ENCODE measurements around the gene PER2. TPM values are rescaled to one million over a fixed set of nuclear protein-coding genes. Genes with fewer than 3 reads are reported as not detected.

PER2 gene
- total and polyA plus RNA-seq, 2 of the 13 experiments (the other 11 are each of a cell fraction or from before 2014, with no cell fraction given), result 5.1 to 9.4 TPM

DNA sequence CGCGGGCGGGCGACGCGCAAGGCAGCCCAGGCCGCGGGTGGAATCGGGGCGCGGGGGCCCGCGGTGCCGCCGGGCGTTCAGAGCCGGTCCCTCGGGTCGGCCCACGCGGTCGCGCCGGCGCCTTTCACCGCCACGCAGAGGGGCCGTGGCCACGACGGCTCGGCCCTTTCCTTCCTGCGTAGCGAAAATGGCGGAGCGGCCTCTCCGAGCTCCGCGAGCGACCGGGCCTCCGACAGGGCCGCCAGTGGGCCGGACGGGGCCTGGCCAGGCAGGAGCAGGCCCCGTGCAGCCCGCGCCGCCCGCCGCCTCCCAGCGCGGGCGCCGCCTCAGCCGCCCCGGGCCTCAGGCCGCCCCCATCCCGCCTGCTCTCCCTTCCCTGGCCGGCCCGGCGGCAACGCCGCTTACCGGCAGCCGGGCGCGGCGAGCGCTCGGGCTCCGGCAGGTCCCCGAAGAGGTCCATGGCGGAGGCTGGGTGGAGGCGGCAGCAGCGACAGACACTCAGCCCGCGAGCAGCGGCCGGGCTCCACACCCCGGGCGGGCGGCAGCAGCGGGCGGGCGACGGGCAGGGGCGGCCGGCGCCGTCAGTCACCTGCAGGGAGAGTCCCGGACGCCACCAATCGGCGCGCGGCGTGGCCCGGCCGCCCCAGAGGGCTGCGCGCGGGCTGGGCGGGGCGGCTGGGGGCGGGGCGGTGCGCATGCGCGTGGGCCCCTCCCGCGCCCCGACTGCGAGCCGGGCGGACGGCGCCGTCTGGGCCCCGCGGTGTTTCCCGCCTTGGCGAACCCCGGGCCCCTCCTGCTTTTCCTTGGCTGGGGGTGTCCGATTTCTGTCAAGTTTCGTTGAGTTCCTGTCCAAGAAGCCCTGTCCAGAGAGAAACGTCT lies 85.1 kb downstream of the PER2 start, which contains the start of gene ILKAP (continued):
- TF ChIP-seq ZBTB14 (CRISPR knock-in tag; IDR thresholded peaks at IDR 0.05) (no peak), HMG20A (CRISPR knock-in tag; IDR thresholded peaks at IDR 0.05; ENCODE audit: borderline replicate concordance) (no peak), ZNF672 (CRISPR knock-in tag; IDR thresholded peaks at IDR 0.05) (no peak), JARID2 (CRISPR knock-in tag; IDR thresholded peaks at IDR 0.05; ENCODE audit: insufficient replicate concordance) (no peak), HNRNPK (IDR thresholded peaks at IDR 0.05; ENCODE audit: low read depth, low read length, poor library complexity, severe bottlenecking) (no peak), ZNF562 (CRISPR knock-in tag; IDR thresholded peaks at IDR 0.05; ENCODE audit: borderline replicate concordance) (no peak), ZNF770 (CRISPR knock-in tag; IDR thresholded peaks at IDR 0.05) (no peak), DR1 (CRISPR knock-in tag; IDR thresholded peaks at IDR 0.05) (no peak; the same call in 1 of the 2 replicates), FOSL2 (CRISPR knock-in tag; IDR thresholded peaks at IDR 0.05) (no peak), ESRRA (CRISPR knock-in tag; IDR thresholded peaks at IDR 0.05; ENCODE audit: low read depth) (no peak), ZNF891 (CRISPR knock-in tag; IDR thresholded peaks at IDR 0.05) (peak; percentile 92), YEATS4 (CRISPR knock-in tag; IDR thresholded peaks at IDR 0.05; ENCODE audit: borderline replicate concordance) (peak; percentile 67; the same call in 1 of the 2 replicates), ZNF251 (CRISPR knock-in tag; IDR thresholded peaks at IDR 0.05) (no peak), ZMYM2 (CRISPR knock-in tag; IDR thresholded peaks at IDR 0.05) (no peak), MYC (CRISPR knock-in tag; IDR thresholded peaks at IDR 0.05; ENCODE audit: borderline replicate concordance) (peak; percentile 23; the same call in 1 of the 2 replicates), MXD3 (CRISPR knock-in tag; IDR thresholded peaks at IDR 0.05) (0 out of 2 replicates have a peak, but pooled peaks have one; percentile 15), SETDB1 (CRISPR knock-in tag; IDR thresholded peaks at IDR 0.05; ENCODE audit: borderline replicate concordance) (no peak), PAF1 (CRISPR knock-in tag; IDR thresholded peaks at IDR 0.05) (no peak), RFX1 (IDR thresholded peaks at IDR 0.05) (no peak), FOXP1 (IDR thresholded peaks at IDR 0.05) (no peak), FOXP1 (CRISPR knock-in tag; IDR thresholded peaks at IDR 0.05) (no peak), ZNF556 (CRISPR knock-in tag; IDR thresholded peaks at IDR 0.05; ENCODE audit: borderline replicate concordance) (no peak), ZNF451 (CRISPR knock-in tag; IDR thresholded peaks at IDR 0.05) (peak; percentile 50; the same call in 1 of the 2 replicates), SALL1 (CRISPR knock-in tag; IDR thresholded peaks at IDR 0.05) (peak; percentile 54), SP5 (CRISPR knock-in tag; IDR thresholded peaks at IDR 0.05; ENCODE audit: borderline replicate concordance, low read depth) (peak; percentile 44), NPAS2 (CRISPR knock-in tag; IDR thresholded peaks at IDR 0.05; ENCODE audit: borderline replicate concordance) (no peak), KDM1A (CRISPR knock-in tag; IDR thresholded peaks at IDR 0.05) (no peak), SMAD9 (CRISPR knock-in tag; IDR thresholded peaks at IDR 0.05) (no peak), CBX1 (IDR thresholded peaks at IDR 0.05; ENCODE audit: low read depth) (no peak)
- TF ChIP-seq, protein P1, sequence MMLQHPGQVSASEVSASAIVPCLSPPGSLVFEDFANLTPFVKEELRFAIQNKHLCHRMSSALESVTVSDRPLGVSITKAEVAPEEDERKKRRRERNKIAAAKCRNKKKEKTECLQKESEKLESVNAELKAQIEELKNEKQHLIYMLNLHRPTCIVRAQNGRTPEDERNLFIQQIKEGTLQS (CRISPR knock-in tag; IDR thresholded peaks at IDR 0.05), result no peak
